ENCODE measurements around the gene PHETA1. TPM values are rescaled to one million over a fixed set of nuclear protein-coding genes. Genes with fewer than 3 reads are reported as not detected.

The PHETA1 gene
- total and polyA plus RNA-seq, 2 of the 13 experiments (the other 11 are each of a cell fraction or from before 2014, with no cell fraction given), result 11.3 to 20.8 TPM

GRCh38 chr12:111368788-111369495, at the start of gene PHETA1 (continued):
- TF ChIP-seq ZFP91 (CRISPR knock-in tag; IDR thresholded peaks at IDR 0.05; ENCODE audit: borderline replicate concordance) (peak; percentile 100), ZNF3 (CRISPR knock-in tag; IDR thresholded peaks at IDR 0.05) (no peak), TRIM24 (CRISPR knock-in tag; IDR thresholded peaks at IDR 0.05) (no peak), KAT8 (CRISPR knock-in tag; IDR thresholded peaks at IDR 0.05) (no peak), FOXK1 (CRISPR knock-in tag; IDR thresholded peaks at IDR 0.05; ENCODE audit: borderline replicate concordance, low read depth) (peak; percentile 35; the same call in 1 of the 2 replicates), ZNF547 (CRISPR knock-in tag; IDR thresholded peaks at IDR 0.05) (peak; percentile 77; the same call in 1 of the 2 replicates), GATAD2A (CRISPR knock-in tag; IDR thresholded peaks at IDR 0.05) (no peak), ZNF501 (CRISPR knock-in tag; IDR thresholded peaks at IDR 0.05) (no peak), SOX13 (IDR thresholded peaks at IDR 0.05) (no peak), SOX13 (CRISPR knock-in tag; conservative IDR thresholded peaks at IDR 0.05 in 1 of 2, IDR thresholded peaks at IDR 0.05 in 1 of 2) (no peak), NONO (IDR thresholded peaks at IDR 0.05) (no peak), NONO (CRISPR knock-in tag; conservative IDR thresholded peaks at IDR 0.05) (peak; percentile 56), KMT2A (CRISPR knock-in tag; IDR thresholded peaks at IDR 0.05) (peak; percentile 22; the same call in 1 of the 2 replicates), ZNF446 (CRISPR knock-in tag; IDR thresholded peaks at IDR 0.05) (peak; percentile 80; the same call in 1 of the 2 replicates), ZNF337 (CRISPR knock-in tag; IDR thresholded peaks at IDR 0.05; ENCODE audit: borderline replicate concordance, low read depth) (no peak), ZNF30 (CRISPR knock-in tag; IDR thresholded peaks at IDR 0.05) (0 out of 2 replicates have a peak, but pooled peaks have one; percentile 29), ZNF558 (CRISPR knock-in tag; IDR thresholded peaks at IDR 0.05; ENCODE audit: borderline replicate concordance) (no peak; the same call in 1 of the 2 replicates), PAX8 (CRISPR knock-in tag; IDR thresholded peaks at IDR 0.05; ENCODE audit: borderline replicate concordance) (no peak), PHF21A (CRISPR knock-in tag; IDR thresholded peaks at IDR 0.05) (no peak), MED13 (CRISPR knock-in tag; IDR thresholded peaks at IDR 0.05) (no peak), SMAD3 (CRISPR knock-in tag; IDR thresholded peaks at IDR 0.05) (no peak), HIC2 (CRISPR knock-in tag; IDR thresholded peaks at IDR 0.05; ENCODE audit: low read depth) (no peak; the same call in 1 of the 2 replicates), ZNF580 (CRISPR knock-in tag; IDR thresholded peaks at IDR 0.05; ENCODE audit: borderline replicate concordance, low read depth) (no peak), CREB1 (IDR thresholded peaks at IDR 0.05) (no peak), CREB1 (CRISPR knock-in tag; IDR thresholded peaks at IDR 0.05) (no peak), TCF7 (IDR thresholded peaks at IDR 0.05; ENCODE audit: low read depth) (no peak), SP4 (CRISPR knock-in tag; IDR thresholded peaks at IDR 0.05) (peak; percentile 99), PRMT3 (CRISPR knock-in tag; IDR thresholded peaks at IDR 0.05; ENCODE audit: borderline replicate concordance, low read depth) (no peak), ZNF660 (CRISPR knock-in tag; IDR thresholded peaks at IDR 0.05; ENCODE audit: borderline replicate concordance, low read depth) (no peak)
- TF ChIP-seq, protein P1, sequence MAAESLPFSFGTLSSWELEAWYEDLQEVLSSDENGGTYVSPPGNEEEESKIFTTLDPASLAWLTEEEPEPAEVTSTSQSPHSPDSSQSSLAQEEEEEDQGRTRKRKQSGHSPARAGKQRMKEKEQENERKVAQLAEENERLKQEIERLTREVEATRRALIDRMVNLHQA (CRISPR knock-in tag; IDR thresholded peaks at IDR 0.05), result no peak
